ENCODE results near the gene DMXL2.
"Not testable (repeated sequence)": the region's sequence is repeated elsewhere in the genome, so short reads cannot be mapped to it uniquely, and the experiment has no call there.

Gene DMXL2, protein sequence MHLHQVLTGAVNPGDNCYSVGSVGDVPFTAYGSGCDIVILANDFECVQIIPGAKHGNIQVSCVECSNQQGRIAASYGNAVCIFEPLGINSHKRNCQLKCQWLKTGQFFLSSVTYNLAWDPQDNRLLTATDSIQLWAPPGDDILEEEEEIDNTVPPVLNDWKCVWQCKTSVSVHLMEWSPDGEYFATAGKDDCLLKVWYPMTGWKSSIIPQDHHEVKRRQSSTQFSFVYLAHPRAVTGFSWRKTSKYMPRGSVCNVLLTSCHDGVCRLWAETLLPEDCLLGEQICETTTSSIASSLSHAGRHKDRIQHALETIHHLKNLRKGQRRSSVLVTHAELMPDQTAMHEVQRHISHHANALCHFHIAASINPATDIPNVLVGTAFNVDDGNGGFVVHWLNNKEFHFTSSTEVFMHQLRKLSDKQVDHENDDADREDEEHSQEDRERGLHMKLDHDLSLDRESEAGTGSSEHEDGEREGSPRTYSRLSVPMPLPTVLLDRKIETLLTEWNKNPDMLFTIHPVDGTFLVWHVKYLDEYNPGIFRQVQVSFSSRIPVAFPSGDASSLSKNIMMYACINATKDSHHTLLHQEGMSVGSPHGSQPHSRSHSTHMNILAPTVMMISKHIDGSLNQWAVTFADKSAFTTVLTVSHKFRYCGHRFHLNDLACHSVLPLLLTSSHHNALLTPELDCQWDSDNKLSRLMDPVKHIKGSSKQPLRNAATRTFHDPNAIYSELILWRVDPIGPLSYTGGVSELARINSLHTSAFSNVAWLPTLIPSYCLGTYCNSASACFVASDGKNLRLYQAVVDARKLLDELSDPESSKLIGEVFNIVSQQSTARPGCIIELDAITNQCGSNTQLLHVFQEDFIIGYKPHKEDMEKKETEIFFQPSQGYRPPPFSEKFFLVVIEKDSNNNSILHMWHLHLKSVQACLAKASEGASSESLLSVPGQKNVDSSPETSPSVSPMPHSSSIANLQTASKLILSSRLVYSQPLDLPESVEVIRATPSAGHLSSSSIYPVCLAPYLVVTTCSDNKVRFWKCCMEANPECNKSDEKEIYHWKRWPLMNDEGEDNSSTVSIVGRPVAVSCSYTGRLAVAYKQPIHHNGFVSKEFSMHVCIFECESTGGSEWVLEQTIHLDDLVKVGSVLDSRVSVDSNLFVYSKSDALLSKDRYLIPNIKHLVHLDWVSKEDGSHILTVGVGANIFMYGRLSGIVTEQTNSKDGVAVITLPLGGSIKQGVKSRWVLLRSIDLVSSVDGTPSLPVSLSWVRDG (N-terminal part only)

DNA sequence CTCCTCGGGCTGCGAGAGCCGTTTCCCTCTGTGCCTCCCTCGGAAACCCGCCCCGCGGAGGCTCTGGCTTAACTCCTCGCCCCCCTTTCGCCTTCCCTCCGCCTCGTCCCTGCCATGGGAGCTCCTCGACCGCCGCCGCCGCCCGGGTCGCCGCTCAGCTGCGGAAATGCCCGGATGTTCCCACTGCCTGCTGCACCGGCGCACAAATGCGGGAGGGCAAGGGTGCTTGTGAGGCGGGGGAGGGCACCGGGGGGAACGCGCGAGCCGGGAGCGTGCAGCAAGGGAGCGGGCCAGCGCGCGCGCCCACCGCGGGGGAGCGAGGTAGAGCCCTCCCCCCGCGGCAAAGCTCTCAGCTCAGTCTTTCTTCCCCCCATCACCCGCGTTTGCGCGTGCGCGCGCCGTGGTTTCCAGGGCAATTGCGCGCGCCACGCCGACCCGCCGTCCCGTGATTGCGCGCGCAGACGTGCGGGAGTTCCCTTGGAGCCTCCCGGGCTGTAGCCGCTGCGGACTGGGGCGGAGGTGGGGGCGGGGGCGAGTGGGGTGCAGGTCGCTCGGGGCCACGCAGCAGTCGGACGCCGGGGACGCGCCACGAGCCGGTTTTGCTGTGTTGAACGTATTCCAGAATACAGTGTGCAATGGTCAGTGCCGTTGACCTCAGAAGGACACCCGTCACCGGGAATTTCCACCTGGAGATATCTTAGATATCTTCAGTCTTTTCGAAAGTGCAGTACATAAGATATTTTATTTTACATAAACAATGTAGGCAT lies at the start of gene DMXL2:
TSS of gene DMXL2 (minus strand) at position 168 of the 767 bp plus-strand sequence. CDS start 226 bp downstream, outside the sequence.
- Mint-ChIP-seq H3K27ac (peak within 1 kb of the TSS; percentile 46), H3K4me3 (peak within 1 kb of the TSS; percentile 85), H3K36me3 (no peaks in the 10 kb centered on the region), H3K4me1 (ENCODE audit: low read depth) (peaks cover 9% of the 10 kb centered on the region), H3K27me3 (peaks cover 6% of the 10 kb centered on the region), H3K9me3 (ENCODE audit: low read depth) (no peaks in the 10 kb centered on the region)

DNA sequence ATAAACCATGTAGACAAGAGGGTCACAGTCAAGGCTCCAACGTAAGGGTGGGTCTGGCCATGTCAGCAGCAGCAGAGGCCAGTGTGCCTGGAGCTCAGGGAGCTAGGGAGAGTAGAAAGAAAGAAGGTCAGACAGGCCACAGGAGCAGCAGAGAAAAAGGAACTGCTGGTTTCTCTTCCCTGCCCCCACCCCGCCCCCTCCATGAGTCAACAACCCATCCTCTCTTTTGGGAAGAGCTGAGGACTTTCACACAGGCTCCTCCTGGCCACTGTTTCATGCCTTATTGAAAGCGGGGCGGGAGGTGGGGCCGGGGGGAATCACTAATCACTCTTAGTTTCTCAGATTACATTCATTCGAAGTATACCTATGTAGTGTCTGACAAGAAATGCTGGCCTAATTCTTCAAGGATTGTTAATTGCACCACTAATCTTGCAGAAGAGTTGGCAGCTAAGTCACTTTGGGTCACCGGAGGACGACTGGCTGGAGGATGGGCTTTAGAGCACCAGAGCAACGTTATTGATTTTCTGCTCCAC lies 49.6 kb upstream of the DMXL2 start:
- H3K27ac Mint-ChIP-seq = no peak overlapping the region
- peaks cover 17% of the 10 kb centered on the region for H3K27me3 Mint-ChIP-seq
- no peak overlapping the region for H3K4me3 Mint-ChIP-seq
- no peaks in the 10 kb centered on the region for H3K4me1 Mint-ChIP-seq (ENCODE audit: low read depth)
- H3K9me3 Mint-ChIP-seq (ENCODE audit: low read depth) = no peaks in the 10 kb centered on the region
- no peaks in the 10 kb centered on the region for H3K36me3 Mint-ChIP-seq

DNA sequence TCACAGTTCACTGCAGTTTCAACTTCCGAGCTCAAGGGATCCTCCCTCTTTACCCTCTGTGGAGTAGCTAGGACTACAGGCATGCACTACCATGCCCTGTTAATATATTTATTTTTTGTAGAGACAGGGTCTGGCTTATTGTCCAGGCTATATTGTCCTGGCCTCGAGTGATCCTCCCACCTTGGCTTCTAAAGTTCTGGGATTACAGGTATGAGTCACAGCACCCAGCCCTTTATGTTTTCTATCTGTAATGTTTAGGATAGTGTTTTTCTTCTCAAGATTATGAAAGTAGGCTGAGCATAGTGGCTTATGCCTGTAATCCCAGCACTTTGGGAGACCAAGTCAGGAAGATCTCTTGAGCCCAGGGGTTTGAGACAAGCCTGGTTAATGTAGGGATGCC lies 46.8 kb upstream of the DMXL2 start:
- peaks cover 13% of the 10 kb centered on the region for H3K27me3 Mint-ChIP-seq
- no peaks in the 10 kb centered on the region for H3K9me3 Mint-ChIP-seq (ENCODE audit: low read depth)
- H3K27ac Mint-ChIP-seq = no peak overlapping the region
- no peaks in the 10 kb centered on the region for H3K4me1 Mint-ChIP-seq (ENCODE audit: low read depth)
- no peaks in the 10 kb centered on the region for H3K36me3 Mint-ChIP-seq
- H3K4me3 Mint-ChIP-seq = no peak overlapping the region

DNA sequence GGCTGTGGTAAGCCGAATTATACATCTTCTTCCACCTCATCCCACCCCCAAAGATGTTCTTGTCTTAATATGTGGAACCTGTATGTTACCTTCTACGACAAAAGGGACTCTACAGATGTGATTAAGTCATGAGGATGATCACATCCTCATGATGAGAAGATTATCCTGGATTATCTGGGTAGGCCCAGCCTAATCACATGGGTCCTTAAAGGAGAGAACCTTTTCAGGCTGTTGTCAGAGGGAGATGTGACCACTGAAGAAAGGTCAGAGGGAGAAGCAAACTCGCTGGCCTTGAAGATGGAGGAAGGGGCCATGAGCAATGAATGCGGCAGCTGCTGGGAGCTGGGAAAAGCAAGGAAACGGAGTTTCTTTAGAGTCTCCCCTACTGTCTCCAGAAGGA lies 45.9 kb upstream of the DMXL2 start:
- peaks cover 13% of the 10 kb centered on the region for H3K27me3 Mint-ChIP-seq
- no peaks in the 10 kb centered on the region for H3K36me3 Mint-ChIP-seq
- H3K4me3 Mint-ChIP-seq = no peak overlapping the region
- no peaks in the 10 kb centered on the region for H3K4me1 Mint-ChIP-seq (ENCODE audit: low read depth)
- H3K9me3 Mint-ChIP-seq (ENCODE audit: low read depth) = no peaks in the 10 kb centered on the region
- no peak overlapping the region for H3K27ac Mint-ChIP-seq

DNA sequence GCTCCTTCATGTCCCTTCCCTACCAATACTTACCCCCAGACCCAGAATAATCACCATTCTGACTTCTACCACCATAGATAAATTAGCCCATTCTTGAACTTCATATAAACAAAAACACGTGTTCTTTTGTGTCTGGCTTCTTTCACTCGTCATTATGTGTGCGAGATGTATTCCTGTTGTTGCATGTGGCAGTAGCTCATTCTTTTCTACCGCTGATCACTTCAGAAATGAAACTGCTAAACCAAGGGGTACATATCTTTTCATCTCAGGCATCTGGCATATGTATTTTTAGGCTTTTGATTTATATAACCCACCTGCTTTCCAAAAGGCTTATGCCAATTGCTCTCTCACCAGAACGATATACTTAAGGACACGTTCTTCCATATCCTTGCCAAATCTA lies 44.9 kb upstream of the DMXL2 start:
- Mint-ChIP-seq H3K27ac (no peak overlapping the region), H3K36me3 (no peaks in the 10 kb centered on the region), H3K9me3 (ENCODE audit: low read depth) (no peaks in the 10 kb centered on the region), H3K4me3 (no peak overlapping the region), H3K27me3 (peaks cover 10% of the 10 kb centered on the region), H3K4me1 (ENCODE audit: low read depth) (no peaks in the 10 kb centered on the region)

DNA sequence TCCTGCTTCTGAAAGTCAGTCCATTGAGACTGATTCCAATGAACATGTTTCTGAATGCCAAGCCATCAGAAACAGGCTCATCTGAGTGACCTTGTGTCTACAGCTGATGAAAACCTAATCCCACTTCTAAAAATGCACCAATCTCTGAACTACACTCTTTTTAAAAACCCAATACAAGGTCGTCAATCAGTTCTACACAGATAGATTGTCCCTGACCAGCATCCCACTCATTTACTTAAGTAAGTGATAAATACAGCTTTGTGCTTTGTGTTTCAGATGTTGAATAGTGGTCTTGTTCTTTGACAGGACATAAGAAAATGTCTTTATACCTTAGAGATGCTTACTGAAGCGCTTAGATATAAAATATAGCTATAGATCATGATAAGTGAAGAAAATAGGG lies 38.5 kb upstream of the DMXL2 start:
- no peak overlapping the region for H3K4me3 Mint-ChIP-seq
- H3K27me3 Mint-ChIP-seq = peaks cover 2% of the 10 kb centered on the region
- no peaks in the 10 kb centered on the region for H3K36me3 Mint-ChIP-seq
- no peak overlapping the region for H3K27ac Mint-ChIP-seq
- H3K4me1 Mint-ChIP-seq (ENCODE audit: low read depth) = no peaks in the 10 kb centered on the region
- no peaks in the 10 kb centered on the region for H3K9me3 Mint-ChIP-seq (ENCODE audit: low read depth)

DNA sequence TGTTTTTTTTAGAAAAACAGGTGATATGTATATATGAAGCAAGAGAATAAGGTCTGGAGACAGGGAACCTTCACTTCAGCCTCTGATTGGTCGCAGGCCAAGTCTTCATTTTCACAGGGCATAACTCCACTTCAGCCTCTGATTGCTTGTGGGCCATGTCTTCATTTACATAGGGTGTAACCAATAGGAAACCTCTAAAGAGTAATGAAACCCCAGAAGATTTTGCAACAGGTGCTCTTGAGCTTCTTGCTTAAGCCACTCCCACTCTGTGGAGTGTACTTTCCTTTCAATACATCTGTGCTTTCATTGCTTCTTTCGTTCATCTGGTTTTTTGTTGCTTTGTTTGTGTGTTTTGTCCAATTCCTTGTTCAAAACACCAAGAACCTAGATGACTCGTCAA lies 36.1 kb upstream of the DMXL2 start:
- no peaks in the 10 kb centered on the region for H3K9me3 Mint-ChIP-seq (ENCODE audit: low read depth)
- no peaks in the 10 kb centered on the region for H3K4me1 Mint-ChIP-seq (ENCODE audit: low read depth)
- peaks cover 2% of the 10 kb centered on the region for H3K27me3 Mint-ChIP-seq
- no peak overlapping the region for H3K27ac Mint-ChIP-seq
- no peak overlapping the region for H3K4me3 Mint-ChIP-seq
- no peaks in the 10 kb centered on the region for H3K36me3 Mint-ChIP-seq

DNA sequence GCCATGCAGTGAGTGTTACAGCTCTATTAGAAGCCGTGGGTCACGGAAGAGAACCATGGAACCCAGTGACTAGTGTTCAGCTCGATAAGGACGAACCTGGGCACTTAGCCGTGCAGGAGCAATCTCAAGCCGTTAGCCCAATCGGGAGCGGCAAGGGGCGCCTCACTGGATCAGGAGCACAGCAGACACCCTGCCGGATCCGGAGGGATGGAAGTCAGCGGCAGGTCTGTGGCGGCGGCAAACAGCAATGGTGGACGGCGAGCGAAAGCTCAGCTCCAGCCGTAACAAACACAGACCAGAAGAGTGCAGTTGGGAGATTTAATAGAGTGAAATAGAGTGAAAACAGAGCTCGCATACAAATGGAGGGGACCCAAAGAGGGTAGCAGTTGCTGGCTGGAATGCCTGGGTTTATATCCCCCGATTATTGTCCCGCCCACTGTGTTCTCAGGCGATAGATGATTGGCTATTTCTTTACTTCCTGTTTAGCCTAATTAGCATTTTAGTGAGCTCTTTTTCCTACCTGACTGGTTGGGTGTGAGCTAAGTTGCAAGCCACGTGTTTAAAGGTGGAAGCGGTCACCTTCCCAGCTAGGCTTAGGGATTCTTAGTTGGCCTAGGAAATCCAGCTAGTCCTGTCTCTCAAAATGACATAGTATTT lies 33.0 kb upstream of the DMXL2 start:
- H3K36me3 Mint-ChIP-seq; H3K27ac Mint-ChIP-seq; H3K9me3 Mint-ChIP-seq (ENCODE audit: low read depth); H3K4me3 Mint-ChIP-seq; H3K4me1 Mint-ChIP-seq (ENCODE audit: low read depth); H3K27me3 Mint-ChIP-seq: not testable (repeated sequence)

DNA sequence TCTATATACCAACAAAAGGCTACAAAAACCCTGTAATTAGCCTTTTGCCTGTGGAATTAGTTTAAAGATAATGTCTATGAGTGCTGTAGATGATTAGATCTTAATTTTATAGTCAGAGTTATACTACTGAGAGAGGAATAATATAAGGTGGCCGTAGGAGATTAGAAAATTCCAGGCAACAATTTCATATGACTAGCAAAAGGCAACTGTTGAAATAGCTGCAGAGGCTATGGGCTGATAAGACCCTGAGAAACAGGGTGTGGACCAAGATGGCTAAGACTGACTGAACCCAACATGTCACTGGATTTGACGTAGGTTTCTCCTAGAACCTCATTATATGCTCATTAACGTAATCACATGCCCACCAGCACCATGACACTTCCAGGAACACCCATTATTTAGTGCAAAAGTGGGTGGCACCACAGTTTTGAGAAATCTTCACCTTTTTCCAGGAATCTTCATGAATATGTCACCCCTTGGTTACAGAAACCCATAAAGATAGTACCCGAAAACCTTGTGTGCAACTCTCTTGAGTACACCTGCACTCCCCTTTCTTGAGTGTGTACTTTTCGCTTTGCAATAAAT lies 29.6 kb upstream of the DMXL2 start:
- no peak overlapping the region for H3K27ac Mint-ChIP-seq
- H3K27me3 Mint-ChIP-seq = peaks cover 1% of the 10 kb centered on the region
- H3K4me3 Mint-ChIP-seq = no peak overlapping the region
- H3K36me3 Mint-ChIP-seq = no peaks in the 10 kb centered on the region
- no peaks in the 10 kb centered on the region for H3K4me1 Mint-ChIP-seq (ENCODE audit: low read depth)
- no peaks in the 10 kb centered on the region for H3K9me3 Mint-ChIP-seq (ENCODE audit: low read depth)

DNA sequence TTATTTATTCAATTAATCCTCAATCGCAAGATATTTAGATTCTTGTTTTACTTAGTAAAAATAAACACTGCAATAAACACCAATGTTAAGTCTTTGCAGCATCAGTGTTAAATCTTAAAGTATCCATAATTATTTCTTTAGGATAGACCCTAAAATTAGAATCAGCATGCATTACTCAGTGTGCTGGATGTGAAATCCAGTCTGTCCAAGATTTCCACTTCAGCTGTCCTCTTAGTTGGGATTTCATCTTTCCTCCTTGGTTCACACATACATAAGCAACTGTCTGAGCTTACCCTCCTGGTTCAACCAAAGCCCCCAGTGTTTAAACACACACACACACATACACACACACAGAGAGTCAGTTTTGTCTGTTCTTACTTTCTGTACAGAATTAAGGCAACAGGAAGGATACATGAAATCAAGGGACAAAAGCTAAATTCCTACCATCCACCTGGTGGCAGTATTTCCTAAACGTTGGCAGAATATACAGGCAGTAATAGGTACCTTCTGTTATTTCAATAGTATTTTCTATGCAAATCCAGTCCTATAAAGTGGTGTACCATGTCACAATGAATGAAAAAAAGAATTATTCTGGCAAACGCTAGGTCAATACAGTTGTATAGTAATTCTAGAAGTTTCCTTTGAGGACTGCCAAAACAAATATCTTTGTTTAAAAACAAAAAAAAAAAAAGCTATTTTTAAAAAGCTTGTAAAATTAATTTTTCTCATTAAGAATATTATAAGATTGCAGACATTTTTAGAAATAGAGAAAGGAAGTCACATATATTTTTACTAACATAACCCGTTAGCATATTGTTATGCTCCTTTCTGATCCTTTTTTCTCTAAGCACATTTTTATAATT lies 27.3 kb upstream of the DMXL2 start:
- H3K9me3 Mint-ChIP-seq (ENCODE audit: low read depth) = no peaks in the 10 kb centered on the region
- no peaks in the 10 kb centered on the region for H3K4me1 Mint-ChIP-seq (ENCODE audit: low read depth)
- H3K36me3 Mint-ChIP-seq = no peaks in the 10 kb centered on the region
- peaks cover 1% of the 10 kb centered on the region for H3K27me3 Mint-ChIP-seq
- H3K4me3 Mint-ChIP-seq = no peak overlapping the region
- no peak overlapping the region for H3K27ac Mint-ChIP-seq

DNA sequence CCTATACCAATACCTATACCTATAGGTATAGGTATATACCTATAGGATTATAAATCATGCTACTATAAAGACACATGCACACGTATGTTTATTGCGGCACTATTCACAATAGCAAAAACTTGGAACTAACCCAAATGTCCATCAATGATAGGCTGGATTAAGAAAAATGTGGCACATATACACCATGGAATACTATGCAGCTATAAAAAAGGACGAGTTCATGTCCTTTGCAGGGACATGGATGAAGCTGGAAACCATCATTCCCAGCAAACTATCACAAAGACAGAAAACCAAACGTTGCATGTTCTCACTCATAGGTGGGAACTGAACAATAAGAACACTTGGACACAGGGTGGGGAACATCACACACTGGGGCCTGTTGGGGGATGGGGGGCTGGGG lies 26.1 kb upstream of the DMXL2 start:
- not testable (repeated sequence) for H3K4me3 Mint-ChIP-seq

DNA sequence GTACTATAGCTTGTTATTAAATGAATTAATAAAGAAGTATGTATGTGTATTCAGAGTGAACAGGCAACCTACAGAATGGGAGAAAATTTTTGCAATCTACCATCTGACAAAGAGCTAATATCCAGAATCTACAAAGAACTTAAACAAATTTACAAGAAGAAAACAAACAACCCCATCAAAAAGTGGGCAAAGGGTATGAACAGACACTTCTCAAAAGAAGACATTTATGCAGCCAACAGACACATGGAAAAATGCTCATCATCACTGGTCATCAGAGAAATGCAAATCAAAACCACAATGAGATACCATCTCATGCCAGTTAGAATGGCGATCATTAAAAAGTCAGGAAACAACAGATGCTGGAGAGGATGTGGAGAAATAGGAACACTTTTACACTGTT lies 25.5 kb upstream of the DMXL2 start:
- H3K27me3 Mint-ChIP-seq; H3K36me3 Mint-ChIP-seq; H3K9me3 Mint-ChIP-seq (ENCODE audit: low read depth); H3K4me1 Mint-ChIP-seq (ENCODE audit: low read depth); H3K27ac Mint-ChIP-seq; H3K4me3 Mint-ChIP-seq: not testable (repeated sequence)

More for the DNA sequence above, 26.1 kb upstream of the DMXL2 start:
- H3K9me3 Mint-ChIP-seq (ENCODE audit: low read depth); H3K27ac Mint-ChIP-seq; H3K36me3 Mint-ChIP-seq; H3K27me3 Mint-ChIP-seq; H3K4me1 Mint-ChIP-seq (ENCODE audit: low read depth): not testable (repeated sequence)

DNA sequence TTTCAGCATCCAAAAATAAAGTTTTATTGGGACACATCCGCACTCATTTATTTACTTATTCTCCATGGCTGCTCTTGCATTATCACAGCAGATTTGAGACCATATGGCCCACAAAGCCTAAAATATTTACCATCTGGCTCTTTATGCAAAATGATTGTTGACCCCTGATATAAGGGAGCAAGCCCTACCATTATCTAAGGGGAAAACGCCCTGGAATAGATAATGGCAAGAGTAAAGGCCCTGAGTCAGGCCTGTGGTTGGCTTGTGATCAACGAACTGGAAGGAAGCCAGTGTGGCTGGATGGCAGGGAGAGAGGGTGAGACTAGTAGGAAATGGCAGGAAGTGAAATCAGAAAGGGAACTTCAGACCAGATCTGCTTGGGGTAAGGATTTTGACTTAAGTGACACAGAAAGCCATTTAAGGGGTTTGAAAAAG lies 24.6 kb upstream of the DMXL2 start:
- Mint-ChIP-seq H3K9me3 (ENCODE audit: low read depth) (no peaks in the 10 kb centered on the region), H3K27me3 (peaks cover 1% of the 10 kb centered on the region), H3K36me3 (no peaks in the 10 kb centered on the region), H3K4me1 (ENCODE audit: low read depth) (no peaks in the 10 kb centered on the region), H3K4me3 (no peak overlapping the region), H3K27ac (no peak overlapping the region)

Measured in activated naive CD8-positive, alpha-beta T cell (primary cell).